ENCODE measurements around the gene SLC26A1. TPM values are rescaled to one million over a fixed set of nuclear protein-coding genes. Genes with fewer than 3 reads are reported as not detected.

Gene SLC26A1
- total RNA-seq, 1 donor from 2014 or later: 1.0 TPM

DNA sequence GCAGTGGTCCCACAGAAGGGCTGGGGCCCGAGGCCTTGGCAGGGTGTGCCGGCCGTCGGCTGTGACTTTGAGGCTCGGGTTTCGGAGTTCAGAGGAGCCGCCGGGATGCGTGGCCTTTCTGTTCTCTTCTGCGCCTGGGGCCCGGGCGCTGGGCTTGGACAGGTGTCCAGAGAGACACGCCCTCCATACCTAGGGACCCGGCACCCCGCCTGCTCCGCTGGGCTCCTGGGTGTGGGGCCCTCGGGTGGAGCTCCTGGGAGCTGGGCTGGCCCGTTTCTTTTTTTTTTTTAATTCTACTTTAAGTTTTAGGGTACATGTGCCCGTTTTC, 29.5 kb upstream of the SLC26A1 start:
- no peak overlapping the region for H3K27ac ChIP-seq
- ATAC-seq (no peak), DNase-seq (no peak)
- intact Hi-C loops (cut with DNase I): no loop called here
- no peaks in the 10 kb centered on the region for H3K4me1 ChIP-seq
- H3K36me3 ChIP-seq: peaks cover 14% of the 10 kb centered on the region
- TF ChIP-seq, protein P1, sequence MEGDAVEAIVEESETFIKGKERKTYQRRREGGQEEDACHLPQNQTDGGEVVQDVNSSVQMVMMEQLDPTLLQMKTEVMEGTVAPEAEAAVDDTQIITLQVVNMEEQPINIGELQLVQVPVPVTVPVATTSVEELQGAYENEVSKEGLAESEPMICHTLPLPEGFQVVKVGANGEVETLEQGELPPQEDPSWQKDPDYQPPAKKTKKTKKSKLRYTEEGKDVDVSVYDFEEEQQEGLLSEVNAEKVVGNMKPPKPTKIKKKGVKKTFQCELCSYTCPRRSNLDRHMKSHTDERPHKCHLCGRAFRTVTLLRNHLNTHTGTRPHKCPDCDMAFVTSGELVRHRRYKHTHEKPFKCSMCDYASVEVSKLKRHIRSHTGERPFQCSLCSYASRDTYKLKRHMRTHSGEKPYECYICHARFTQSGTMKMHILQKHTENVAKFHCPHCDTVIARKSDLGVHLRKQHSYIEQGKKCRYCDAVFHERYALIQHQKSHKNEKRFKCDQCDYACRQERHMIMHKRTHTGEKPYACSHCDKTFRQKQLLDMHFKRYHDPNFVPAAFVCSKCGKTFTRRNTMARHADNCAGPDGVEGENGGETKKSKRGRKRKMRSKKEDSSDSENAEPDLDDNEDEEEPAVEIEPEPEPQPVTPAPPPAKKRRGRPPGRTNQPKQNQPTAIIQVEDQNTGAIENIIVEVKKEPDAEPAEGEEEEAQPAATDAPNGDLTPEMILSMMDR (IDR thresholded peaks at IDR 0.05): no peak
- no peaks in the 10 kb centered on the region for H3K9me3 ChIP-seq
- H3K27me3 ChIP-seq (ENCODE audit: low read depth): no peaks in the 10 kb centered on the region
- no peak overlapping the region for H3K4me3 ChIP-seq

GRCh38 chr4:1022051-1022738, 29.0 kb upstream of the SLC26A1 start:
- ATAC-seq: no peak
- TF ChIP-seq, protein P1 (IDR thresholded peaks at IDR 0.05): no peak
- H3K9me3 ChIP-seq: no peaks in the 10 kb centered on the region
- H3K4me1 ChIP-seq: no peaks in the 10 kb centered on the region
- DNase-seq: no peak
- intact Hi-C loops (cut with DNase I): no loop called here
- no peak overlapping the region for H3K4me3 ChIP-seq
- H3K27ac ChIP-seq: no peak overlapping the region
- no peaks in the 10 kb centered on the region for H3K27me3 ChIP-seq (ENCODE audit: low read depth)
- H3K36me3 ChIP-seq: peaks cover 14% of the 10 kb centered on the region

DNA sequence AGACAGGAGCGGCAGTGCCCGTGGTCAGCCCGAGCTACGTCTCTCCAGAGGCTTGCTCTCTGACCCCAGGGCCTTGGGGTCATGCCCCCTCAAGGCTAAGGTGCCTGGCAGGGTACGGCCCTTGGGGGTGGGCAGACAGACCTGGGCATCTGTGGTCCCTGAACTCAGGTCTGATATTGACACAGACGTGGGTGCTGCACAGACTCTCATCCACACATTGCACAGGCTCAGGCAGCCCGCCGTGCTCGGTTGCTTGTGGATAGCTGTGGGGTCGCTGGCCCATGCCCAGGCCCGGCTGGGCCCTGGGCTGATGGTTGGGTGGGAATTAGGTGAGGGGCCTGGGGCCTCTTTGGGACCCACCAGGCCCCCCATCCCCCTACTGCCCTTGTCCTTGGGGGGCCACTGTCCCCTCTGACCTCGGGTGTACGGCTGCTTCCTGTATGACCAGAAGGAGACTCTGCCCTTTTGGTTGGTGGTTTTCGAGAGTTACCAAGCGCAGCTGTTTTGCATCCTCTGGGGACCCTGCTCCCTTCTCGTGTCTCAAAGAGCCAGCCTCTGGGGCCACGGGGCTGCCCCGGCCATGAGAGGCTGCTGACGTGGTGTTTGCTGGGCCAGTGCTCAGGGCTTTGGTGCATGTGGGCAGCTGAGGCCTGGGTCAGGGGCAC, 28.3 kb upstream of the SLC26A1 start:
- DNase-seq: no peak
- intact Hi-C loops (cut with DNase I): no loop called here
- Histone ChIP-seq H3K4me1 (no peaks in the 10 kb centered on the region), H3K27me3 (ENCODE audit: low read depth) (no peaks in the 10 kb centered on the region), H3K4me3 (no peak overlapping the region), H3K27ac (no peak overlapping the region), H3K9me3 (no peaks in the 10 kb centered on the region), H3K36me3 (peaks cover 14% of the 10 kb centered on the region)
- TF ChIP-seq, protein P1 (IDR thresholded peaks at IDR 0.05): no peak
- ATAC-seq: no peak

GRCh38 chr4:1019729-1020470, 26.7 kb upstream of the SLC26A1 start:
- Histone ChIP-seq H3K9me3 (no peaks in the 10 kb centered on the region), H3K27ac (no peak overlapping the region), H3K4me3 (no peak overlapping the region), H3K4me1 (no peaks in the 10 kb centered on the region), H3K27me3 (ENCODE audit: low read depth) (no peaks in the 10 kb centered on the region), H3K36me3 (peaks cover 6% of the 10 kb centered on the region)
- ATAC-seq (no peak), DNase-seq (no peak)
- TF ChIP-seq, protein P1 (IDR thresholded peaks at IDR 0.05): no peak
- intact Hi-C loops (cut with DNase I): no loop called here

GRCh38 chr4:1019320-1019719, 26.1 kb upstream of the SLC26A1 start:
- no peak for DNase-seq
- TF ChIP-seq, protein P1 (IDR thresholded peaks at IDR 0.05): no peak

More at GRCh38 chr4:1019320-1019719, 26.1 kb upstream of the SLC26A1 start:
- H3K4me3 ChIP-seq: no peak overlapping the region
- ATAC-seq: no peak
- H3K27me3 ChIP-seq (ENCODE audit: low read depth): no peaks in the 10 kb centered on the region
- intact Hi-C loops (cut with DNase I): no loop called here
- peaks cover under 1% of the 10 kb centered on the region for H3K36me3 ChIP-seq
- no peaks in the 10 kb centered on the region for H3K4me1 ChIP-seq
- no peak overlapping the region for H3K27ac ChIP-seq
- H3K9me3 ChIP-seq: no peaks in the 10 kb centered on the region

All from lower lobe of right lung (tissue), 2 donors.